ENCODE data around the gene ADAM12.

GRCh38 chr10:126016156-126016805 is 372.0 kb downstream of the ADAM12 start:
- TF ChIP-seq PKNOX1 (IDR thresholded peaks at IDR 0.05) (no peak), ZNF384 (IDR thresholded peaks at IDR 0.05) (no peak), FOXM1 (IDR thresholded peaks at IDR 0.05; ENCODE audit: borderline replicate concordance) (no peak), NFRKB (IDR thresholded peaks at IDR 0.05) (no peak), ELF4 (IDR thresholded peaks at IDR 0.05) (no peak), SP1 (IDR thresholded peaks at IDR 0.05) (no peak), CTBP1 (IDR thresholded peaks at IDR 0.05; ENCODE audit: borderline replicate concordance) (no peak), TARDBP (IDR thresholded peaks at IDR 0.05) (no peak)
